NOMO-1 (cell line): ENCODE results near the gene VASP.
"Not testable (repeated sequence)": the region's sequence is repeated elsewhere in the genome, so short reads cannot be mapped to it uniquely, and the experiment has no call there.

Experiments used
- DNase-seq, 2 experiments: peaks; one replicate each; lab custom pipeline; 2025; ENCODE audit not compliant: unreplicated experiment in 2 of 2; lab: John Stamatoyannopoulos, UW

The VASP gene

DNA sequence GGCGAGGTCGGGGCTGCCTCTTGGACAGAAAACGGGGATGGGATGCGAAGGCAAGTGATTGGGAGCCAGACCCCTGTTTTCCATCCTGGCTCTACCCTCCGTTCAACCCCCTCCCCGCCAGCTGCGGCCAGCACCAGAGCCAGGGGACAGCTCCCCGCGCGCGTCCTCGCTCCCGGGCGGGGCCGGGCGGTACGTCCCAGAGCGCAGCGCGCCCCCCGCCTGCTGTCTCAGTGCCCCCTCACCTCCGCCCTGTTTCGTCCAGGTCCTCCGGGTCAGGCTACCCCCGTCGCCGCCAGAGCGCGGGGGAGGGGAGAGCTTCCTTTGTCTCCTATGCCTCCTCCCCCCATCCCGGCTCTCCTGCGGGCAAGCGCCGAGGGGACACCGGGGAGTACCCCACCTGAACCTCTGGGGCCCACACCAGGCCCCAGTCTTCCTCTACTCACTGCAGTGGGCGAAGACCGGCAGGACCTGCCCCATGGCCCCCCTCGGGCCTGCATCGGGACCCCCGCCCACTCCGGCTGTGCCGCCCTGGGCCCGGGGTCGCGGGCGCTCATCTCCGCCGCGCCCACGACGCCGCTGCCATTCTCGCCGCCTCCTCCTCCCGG, 10.8 kb upstream of the VASP start:
- DNase-seq = no peak

DNA sequence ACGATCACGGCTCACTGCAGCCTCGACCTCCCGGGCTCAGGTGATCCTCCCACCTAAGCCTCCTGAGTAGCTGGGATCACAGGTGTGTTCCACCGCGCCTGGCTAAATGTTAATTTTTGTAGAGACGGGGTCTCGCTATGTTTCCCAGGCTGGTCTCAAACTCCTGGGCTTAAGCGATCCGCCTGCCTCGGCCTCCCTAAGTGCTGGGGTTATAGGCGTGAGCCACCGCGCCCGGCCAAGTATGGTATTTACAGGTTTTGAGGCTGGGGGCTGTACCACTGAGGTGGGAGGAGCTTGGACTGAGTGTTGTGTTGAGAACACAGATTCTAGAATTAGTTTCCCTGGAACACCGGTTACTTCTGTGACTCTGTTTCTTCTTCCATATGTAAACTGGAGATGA, 9.5 kb upstream of the VASP start:
- DNase-seq = no peak

DNA sequence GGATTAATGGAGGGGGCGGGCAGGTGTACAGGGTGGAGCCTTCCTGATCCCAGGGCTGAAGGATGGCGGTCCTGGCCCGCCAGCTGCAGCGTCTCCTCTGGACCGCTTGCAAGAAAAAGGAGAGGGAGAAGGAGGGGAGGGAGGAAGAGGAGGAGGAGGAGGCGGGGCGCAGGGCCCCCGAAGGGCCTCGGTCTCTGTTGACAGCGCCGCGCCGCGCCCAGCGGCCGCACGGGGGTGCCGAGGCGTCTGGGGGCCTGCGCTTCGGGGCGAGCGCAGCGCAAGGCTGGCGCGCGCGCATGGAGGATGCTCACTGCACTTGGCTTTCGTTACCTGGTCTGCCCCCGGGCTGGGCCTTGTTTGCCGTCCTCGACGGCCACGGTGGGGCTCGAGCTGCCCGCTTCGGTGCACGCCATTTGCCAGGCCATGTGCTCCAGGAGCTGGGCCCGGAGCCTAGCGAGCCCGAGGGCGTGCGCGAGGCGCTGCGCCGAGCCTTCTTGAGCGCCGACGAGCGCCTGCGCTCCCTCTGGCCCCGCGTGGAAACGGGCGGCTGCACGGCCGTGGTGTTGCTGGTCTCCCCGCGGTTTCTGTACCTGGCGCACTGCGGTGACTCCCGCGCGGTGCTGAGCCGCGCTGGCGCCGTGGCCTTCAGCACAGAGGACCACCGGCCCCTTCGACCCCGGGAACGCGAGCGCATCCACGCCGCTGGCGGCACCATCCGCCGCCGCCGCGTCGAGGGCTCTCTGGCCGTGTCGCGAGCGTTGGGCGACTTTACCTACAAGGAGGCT, 8.7 kb upstream of the VASP start, which contains the start of gene PPM1N:
PPM1N (plus strand) TSS at position 33 of the 785 bp plus-strand sequence; CDS start at position 63, 30 bp downstream.
- peak; percentile 35 to 42 for DNase-seq

DNA sequence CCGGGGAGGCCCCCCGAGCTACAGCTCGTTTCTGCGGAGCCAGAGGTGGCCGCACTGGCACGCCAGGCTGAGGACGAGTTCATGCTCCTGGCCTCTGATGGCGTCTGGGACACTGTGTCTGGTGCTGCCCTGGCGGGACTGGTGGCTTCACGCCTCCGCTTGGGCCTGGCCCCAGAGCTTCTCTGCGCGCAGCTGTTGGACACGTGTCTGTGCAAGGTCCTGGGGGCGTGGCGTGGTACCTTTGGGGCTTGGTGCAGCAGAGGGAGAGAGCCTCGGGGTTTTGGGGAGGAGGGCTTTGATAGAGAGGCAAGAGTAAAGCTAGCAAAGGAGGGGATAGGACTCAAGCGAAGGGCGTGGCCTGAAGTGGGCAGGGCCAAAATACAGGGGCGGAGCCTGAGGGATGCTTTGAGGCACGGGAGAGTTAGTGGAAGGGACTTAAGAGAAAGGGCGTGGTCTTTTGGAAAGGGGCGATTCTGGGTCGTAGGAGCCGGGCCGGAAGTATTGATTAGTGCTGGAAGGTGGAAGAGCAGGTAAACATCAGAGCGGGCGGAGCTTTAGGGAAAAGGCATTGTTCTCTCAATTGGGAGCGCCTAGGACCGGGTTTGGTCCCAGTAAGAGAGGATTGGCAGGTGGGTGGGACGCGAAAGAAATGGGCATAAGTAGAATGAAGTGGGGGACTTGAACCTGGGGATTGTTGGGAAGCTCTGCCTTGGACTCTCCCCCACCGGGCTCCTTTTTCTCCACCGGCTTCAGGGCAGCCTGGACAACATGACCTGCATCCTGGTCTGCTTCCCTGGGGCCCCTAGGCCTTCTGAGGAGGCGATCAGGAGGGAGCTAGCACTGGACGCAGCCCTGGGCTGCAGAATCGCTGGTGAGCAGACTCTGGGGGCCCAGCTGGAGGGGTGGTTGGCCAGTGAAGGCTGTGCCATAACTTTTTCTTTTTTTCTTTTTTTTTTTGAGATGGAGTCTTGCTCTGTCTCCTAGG, 7.8 kb upstream of the VASP start:
- no peak for DNase-seq

DNA sequence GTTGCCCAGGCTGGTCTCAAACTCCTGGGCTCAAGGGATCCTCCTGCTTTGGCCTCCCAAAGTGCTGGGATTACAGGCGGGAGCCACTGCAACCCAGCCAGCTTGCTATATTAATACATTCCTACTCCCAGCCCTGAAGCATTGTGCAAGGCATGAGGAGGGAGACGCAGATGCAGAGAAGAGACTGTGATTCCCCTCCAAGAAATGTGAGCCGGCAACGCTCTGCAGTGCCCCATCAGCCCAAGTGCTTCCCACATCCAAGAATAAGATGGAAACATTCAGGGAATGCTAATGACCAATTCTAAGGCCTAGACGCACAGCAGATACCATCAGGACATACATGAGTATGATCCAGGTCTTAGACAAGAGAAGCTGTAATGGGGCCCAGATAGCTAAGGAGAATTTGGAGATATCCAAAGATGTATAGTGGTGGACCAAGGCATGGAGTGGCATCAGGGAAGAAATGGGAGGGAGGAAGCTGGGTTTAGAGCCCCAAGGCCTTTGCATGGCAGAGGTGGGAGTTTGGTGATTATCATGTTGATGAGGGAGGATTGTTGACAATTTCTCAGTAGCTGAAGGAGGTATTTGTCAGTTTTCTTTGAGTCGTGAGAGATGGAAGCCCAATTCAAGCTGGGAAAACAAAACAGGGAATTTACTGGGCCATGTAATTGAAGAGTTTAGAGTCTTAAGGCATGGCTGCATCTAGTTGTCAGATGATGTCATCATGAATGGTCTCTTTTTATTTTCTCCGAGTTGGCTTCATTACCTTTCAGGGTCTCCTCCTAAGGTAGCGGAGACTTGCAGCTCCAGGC, 6.2 kb upstream of the VASP start:
- no peak for DNase-seq

DNA sequence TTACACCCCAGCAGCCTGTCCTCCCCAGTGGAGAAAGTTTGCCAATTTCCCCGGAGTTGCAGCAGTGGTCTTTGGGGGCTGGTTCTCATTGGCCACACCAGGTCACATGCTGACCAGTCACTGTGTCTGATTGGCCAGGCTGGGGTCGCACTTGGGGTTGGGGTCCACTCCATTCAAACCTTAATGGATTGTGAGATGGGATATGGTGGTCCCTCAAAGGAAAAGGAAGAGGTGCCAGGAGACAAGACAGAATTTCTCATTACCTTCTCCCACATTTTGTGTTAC, 5.6 kb upstream of the VASP start:
- no peak for DNase-seq

DNA sequence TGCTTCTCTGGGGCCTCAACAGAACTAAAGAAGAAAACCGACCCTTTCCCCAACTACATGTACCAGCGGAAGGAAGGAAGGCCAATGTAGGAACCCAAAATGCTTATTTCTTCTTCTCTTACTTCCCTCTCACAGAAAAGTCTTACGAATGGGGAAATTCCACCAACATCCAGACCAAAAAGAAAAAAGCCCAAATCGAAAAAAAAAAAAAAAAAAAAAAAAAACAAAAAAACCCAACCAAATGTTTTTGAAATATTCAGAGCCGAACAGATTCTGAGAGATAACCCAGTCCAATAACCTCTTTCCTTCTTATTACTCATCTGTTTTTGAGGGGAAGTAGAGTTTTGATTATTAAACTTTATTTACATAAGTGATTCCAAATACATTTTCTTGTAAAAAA, 5.2 kb upstream of the VASP start:
- DNase-seq = no peak

DNA sequence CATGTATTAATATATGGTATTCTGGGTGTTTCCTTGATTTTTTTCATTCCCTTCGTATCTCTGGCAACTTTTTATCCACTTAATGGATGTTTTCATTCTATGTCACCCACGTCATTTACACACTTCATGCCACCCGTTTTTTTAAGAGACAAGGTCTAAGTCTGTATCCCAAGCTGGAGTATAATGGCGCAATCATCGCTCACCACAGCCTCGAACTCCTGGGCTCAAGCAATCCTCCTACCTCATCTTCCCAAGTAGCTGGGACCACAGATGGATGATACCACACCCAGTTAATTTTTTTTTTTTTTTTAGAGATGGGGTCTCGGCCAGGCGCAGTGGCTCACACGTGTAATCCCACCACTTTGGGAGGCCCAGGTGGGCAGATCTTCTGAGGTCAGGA, 3.4 kb upstream of the VASP start:
- DNase-seq = no peak

DNA sequence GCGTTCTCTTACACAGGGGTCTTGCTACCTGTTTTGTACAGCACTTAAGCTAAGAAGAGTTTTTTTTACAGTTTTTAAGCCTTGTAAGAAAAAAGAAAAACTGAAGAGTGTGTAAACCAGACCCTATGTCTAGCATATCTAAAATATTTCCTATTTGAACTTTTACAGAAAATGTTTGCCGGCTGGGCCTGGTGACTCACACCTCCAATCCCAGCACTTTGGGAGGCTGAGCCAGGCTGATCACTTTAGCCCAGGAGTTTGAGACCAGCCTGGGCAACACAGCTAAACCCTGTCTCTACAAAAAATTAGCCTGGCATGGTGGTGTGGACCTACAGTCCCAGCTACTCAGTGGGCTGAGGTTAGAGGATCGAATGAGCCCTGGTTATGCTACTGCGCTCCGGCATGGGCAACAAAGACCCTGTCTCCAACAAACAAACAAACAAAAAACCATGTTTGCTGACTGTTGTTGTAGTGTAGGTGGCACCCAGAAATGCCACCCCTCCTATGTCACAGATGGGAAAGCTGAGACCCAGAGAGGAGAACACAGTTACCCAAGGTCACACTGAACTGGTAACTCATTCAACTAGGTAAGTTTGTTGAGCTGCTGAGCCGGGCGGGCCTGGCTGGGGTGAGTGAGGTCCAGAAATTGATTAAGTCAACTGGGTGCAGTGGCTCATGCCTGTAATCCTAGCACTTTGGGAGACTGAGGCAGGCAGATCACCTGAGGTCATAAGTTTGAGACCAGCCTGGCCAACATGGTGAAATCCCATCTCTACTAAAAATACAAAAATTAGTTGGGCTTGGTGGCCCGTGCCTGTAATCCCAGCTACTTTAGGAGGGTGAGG, 1.9 kb upstream of the VASP start:
- DNase-seq = no peak

DNA sequence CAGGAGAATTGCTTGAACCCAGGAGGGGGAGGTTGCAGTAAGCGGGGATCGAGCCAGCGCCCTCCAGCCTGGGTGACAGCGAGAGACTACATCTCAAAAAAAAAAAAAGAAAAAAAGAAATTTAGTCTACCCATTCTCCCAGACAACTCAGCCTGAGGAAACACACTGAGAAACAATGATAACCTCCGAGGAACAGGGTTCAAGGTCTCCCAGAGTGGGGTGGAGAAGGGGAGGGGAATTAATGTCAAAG, 1.4 kb upstream of the VASP start:
- DNase-seq = no peak

DNA sequence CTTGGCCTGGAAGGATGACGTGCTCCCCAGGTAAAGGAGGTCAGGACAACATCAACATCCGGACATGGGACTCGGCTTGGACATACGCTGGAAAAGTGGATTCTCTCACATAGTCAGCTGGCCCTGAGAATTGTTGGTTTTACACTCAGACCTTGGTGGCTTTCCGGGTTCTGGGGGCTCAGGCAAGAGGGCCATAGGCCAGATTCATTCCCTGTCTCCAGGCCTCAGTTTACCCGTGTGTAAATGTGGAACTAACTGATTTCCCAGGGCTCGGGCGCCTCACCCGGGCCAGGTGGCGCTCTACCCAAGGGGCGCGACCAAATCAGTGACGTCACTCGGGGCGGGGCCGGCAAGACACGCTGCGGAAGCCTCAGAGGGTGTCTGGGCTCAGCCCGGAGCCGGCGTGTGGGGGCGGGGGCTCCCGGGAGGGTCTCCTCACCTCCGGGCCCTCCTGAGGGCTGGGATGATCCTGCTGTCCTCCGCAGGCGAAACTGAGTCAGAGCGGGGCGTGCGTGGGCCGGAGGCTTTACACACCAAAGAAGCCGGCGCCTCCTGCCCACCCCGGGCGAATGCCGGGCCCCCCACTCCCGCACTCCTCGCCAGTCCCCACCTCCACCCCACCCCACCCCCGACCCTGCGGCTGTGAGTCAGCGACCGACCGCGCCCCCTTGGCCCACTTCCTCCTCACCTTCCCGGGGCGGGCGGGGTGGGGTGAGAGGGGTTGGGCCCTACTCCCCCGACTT, 862 bp upstream of the VASP start:
- DNase-seq = peak; percentile 89 to 96

DNA sequence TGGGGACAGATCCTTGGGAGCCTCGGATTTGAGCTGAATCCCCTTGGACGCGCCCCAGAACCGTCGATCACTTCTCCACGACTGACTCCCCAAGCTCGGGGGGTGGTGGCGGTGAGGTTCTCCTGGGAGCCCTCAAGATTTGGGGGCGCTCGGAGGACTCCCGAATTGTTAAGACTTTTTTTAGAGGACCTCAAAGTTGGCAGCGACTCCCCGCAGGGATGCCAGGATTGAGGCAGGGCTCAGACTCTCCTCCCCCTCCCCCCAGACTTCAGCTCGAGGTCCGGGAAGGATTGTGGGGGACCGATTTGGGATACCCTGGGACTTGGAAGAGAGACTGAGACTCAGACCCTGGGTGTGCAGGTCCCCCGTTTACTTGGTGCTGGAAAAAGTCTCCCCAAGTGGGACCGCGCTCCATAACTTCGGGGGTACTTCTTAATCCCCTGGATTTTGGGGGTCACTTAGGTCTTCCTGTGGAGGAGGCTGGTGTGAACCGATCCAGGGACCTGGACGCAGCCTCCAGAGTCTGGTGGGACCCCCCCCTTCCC, 665 bp downstream of the VASP start:
- no peak for DNase-seq

DNA sequence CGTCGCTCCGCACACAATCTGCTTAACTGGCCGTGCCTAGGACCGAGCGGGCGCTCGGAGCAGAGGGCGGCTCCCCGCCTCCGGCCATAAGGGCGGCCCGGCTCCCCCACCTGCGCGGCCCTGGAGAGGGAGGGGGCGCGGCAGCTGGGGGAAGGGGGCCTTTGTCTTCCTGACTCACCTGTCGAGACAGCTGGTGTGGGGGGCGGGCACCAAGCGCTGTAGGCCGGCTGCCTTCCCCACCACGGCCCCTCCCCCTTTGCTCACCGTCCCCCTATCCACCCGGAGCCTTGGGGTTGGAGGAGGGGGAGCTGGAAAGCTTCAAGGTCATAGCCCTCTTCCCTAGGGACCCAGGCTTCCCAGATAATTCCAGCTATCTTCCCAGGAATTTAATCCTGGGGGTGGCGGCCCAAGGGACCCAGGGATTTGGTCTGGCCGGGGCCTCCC, 1.2 kb downstream of the VASP start:
- DNase-seq = no peak

DNA sequence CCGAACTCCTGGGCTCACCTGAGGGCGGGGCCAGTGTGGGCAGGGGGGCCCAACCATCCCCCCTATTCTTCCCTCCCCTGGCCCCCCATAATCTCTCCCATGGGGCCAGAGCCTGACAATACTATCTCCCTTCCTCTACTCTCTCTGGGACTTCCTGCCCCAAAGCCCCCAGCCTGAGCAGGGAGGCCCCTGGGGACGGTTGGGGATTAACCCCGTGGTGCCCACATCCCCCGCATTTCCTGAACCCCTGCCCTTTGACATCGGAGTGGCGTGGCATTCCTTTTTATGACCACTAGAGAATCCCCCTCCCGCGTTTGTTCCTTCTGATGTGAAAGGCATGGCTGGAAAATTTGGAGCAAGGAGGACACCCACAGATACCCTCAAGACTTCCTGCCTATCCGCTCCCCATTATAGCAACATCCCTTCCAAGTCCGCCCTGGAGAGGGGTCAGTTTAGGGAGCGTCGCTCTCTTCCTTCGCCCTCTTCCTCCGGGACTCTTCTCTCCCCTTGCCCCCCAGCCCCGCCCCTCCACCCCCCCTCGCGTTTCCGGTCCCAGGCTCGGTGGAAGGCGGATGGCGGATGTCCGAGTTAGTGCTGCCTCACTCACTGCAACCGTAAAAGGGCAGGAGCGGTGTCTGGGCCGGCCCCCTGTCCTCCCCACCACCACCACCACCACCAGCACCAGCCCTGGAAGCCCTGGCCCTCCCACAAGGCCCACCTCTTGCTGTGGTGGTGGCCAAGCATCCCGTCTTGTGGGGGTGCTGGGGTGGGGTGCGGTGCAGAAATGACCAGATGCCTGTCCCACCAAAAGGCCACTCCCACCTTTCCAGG, 1.8 kb downstream of the VASP start:
- peak; percentile 37 to 52 for DNase-seq

DNA sequence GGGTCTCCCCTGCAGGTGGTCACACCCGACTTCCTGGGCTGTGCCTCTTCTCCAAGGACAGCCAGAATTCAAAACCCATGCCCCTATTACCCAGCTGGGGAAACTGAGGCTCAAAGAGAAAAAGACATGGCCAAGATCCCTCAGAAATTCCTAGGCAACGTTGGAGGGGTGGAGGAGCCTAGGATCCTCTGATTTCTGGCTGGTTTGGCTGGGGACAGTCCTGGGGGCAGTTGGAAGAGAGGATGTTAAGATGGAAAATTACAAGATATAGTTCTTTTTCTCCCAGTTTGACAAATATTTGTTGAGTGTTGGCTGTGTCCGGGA, 2.4 kb downstream of the VASP start:
- DNase-seq = no peak

DNA sequence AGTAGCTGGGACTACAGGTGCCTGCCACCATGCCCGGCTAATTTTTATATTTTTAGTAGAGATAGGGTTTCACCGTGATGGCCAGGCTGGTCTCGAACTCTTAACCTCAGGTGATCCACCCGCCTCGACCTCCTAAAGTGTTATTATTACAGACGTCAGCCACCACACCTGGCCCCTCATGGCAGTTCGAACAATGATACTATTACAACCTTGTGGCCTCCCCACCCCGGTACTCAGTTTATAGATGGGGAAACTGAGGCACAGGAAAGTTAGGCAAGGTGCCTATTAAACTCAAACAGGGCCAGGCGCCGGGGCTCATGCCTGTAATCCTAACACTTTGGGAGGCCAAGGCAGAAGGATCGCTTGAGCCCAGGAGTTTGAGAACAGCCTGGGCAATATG, 3.1 kb downstream of the VASP start:
- not testable (repeated sequence) for DNase-seq

DNA sequence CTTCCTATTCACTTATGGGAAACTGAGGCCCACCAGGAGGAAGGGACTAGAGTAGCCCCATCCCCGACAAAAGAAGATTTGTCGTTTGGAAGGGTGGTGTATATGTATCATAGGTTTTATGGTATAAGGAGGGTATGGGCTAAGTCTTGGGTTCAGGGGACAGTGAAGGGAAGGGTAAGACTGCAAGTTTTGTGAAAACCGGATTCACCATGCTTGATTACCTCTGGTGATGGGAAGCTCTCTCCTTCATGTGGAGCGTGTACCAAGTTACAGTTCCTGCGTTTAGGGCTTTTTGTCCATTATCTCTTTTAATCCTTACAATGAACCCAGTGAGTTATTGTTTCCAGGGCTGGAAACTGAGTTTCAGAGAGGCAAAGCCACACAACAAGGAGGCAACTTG, 3.8 kb downstream of the VASP start:
- DNase-seq = no peak

DNA sequence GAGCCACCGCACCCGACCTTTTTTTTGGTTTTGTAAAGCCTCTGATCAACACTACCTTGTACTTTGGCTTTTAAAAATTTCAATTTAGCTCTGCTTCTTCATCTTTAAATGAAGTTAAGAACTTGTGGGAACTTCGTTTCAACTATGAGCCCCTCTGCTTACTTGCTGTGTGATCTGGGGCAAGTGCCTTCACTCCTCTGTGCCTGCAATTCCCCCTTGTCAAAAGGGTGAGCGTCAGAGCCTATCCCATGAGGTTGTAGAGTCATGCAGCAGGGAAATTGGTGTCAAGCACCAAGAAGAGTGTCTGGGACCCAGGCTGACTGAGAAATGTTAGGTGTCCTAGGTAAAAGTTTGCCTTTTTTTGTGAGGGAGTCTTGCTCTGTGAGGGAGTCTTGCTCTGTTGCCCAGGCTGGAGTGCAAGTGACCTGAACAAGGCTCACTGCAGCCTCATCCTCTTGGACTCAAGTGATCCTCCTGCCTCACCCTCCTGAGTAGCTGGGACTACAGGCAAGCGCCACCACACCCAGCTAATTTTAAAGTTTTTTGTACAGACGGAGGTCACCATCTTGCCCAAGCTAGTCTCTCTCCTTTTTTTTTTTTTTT, 5.7 kb downstream of the VASP start:
- no peak for DNase-seq
